Suprapubic skin (tissue), 4 donors: ENCODE data around the gene LSM3. TPM values are rescaled to one million over a fixed set of nuclear protein-coding genes. Genes with fewer than 3 reads are reported as not detected.
"Not testable (repeated sequence)": the region's sequence is repeated elsewhere in the genome, so short reads cannot be mapped to it uniquely, and the experiment has no call there.

Experiments used
- DNase-seq, 2 donors: peaks; one replicate each; pipeline ENCODE4 v3.0.0-alpha.2; 2019; ENCODE audit warnings: low spot score in 2 of 2
- H3K27ac ChIP-seq: fragments of 200-600 bp; sonication (generic); one replicate; pipeline ENCODE4 v1.5.1; 2019
- H3K27me3 ChIP-seq: fragments of 200-600 bp; sonication (generic); one replicate; pipeline ENCODE4 v1.5.1; 2019
- H3K36me3 ChIP-seq: fragments of 200-600 bp; sonication (generic); one replicate; pipeline ENCODE4 v1.5.1; 2019
- H3K4me1 ChIP-seq: fragments of 200-600 bp; sonication (generic); one replicate; pipeline ENCODE4 v1.5.1; 2019
- H3K4me3 ChIP-seq: fragments of 200-600 bp; sonication (generic); one replicate; pipeline ENCODE4 v1.5.1; 2019; ENCODE audit warnings: mild to moderate bottlenecking
- H3K9me3 ChIP-seq: fragments of 200-600 bp; sonication (generic); one replicate; pipeline ENCODE4 v1.5.1; 2019
- CTCF ChIP-seq, 2 donors: fragments of 200-600 bp in 1 of 2; fragments of 450-650 bp in 1 of 2; sonication (generic) in 1 of 2; IDR thresholded peaks; one replicate each; pipeline ENCODE4 v1.5.1; 2016 to 2019; ENCODE audit warnings: antibody characterized with exemption in 2 of 2, mild to moderate bottlenecking in 1 of 2, moderate library complexity in 1 of 2
- EP300 ChIP-seq: sonication (generic); formaldehyde crosslinking; IDR thresholded peaks from one replicate; pipeline ENCODE4 v1.6.1; 2017; ENCODE audit warnings: antibody characterized with exemption
- POLR2A ChIP-seq, 2 donors: fragments of 450-650 bp; IDR thresholded peaks; one replicate each; pipeline ENCODE4 v1.6.1; 2017; ENCODE audit warnings: antibody characterized with exemption in 2 of 2, mild to moderate bottlenecking in 2 of 2, moderate library complexity in 2 of 2
- POLR2AphosphoS5 ChIP-seq, 3 donors: sonication (generic); formaldehyde crosslinking; IDR thresholded peaks; one replicate each; pipeline ENCODE4 v1.6.1; 2017; ENCODE audit warnings: antibody characterized with exemption in 3 of 3
- WGBS: methylation state at CpG from one replicate; pipeline ENCODE4 v1.1.5; 2018; 5-methylcytosine and 5-hydroxymethylcytosine counted together
- total RNA-seq, 4 donors: library from RNA; depleted of rRNA; stranded (reverse); fragments of >200 nt; gene quantifications; one replicate each; pipeline ENCODE4 v1.1.0, GENCODE V29; 2016

Gene LSM3
- total RNA-seq, 4 donors from 2014 or later = 5.5 to 10.7 (median 8.9) TPM

- Histone ChIP-seq H3K27me3 (no peaks in the 10 kb centered on the region), H3K4me3 (no peak overlapping the region), H3K9me3 (no peaks in the 10 kb centered on the region), H3K4me1 (peaks cover 25% of the 10 kb centered on the region), H3K36me3 (no peaks in the 10 kb centered on the region), H3K27ac (no peak overlapping the region)
- DNase-seq = no peak
- TF ChIP-seq EP300 (no peak), POLR2A (IDR thresholded peaks at IDR 0.05) (no peak), CTCF (IDR thresholded peaks at IDR 0.05) (no peak), POLR2AphosphoS5 (IDR thresholded peaks at IDR 0.05) (no peak)
- WGBS = 77% methylated on average over 8 of the region's 8 CpGs
Observed at GRCh38 chr3:14228681-14229470, 50.3 kb downstream of the LSM3 start.

GRCh38 chr3:14229695-14230094, 51.1 kb downstream of the LSM3 start:
- not testable (repeated sequence) for DNase-seq, H3K27ac ChIP-seq, H3K4me3 ChIP-seq, H3K27me3 ChIP-seq, H3K9me3 ChIP-seq, H3K36me3 ChIP-seq
- WGBS = 42% methylated on average over 6 of the region's 6 CpGs
- H3K4me1 ChIP-seq = peaks cover 31% of the 10 kb centered on the region

- Histone ChIP-seq H3K4me1 (peaks cover 42% of the 10 kb centered on the region), H3K36me3 (no peaks in the 10 kb centered on the region), H3K27ac (no peak overlapping the region), H3K9me3 (no peaks in the 10 kb centered on the region), H3K27me3 (no peaks in the 10 kb centered on the region), H3K4me3 (no peak overlapping the region)
- 83% methylated on average over 5 of the region's 5 CpGs for WGBS
- TF ChIP-seq POLR2AphosphoS5 (IDR thresholded peaks at IDR 0.05) (no peak), POLR2A (IDR thresholded peaks at IDR 0.05) (no peak), CTCF (IDR thresholded peaks at IDR 0.05) (no peak), EP300 (no peak)
- DNase-seq = no peak
Observed at GRCh38 chr3:14230729-14231128, 52.1 kb downstream of the LSM3 start.

- Histone ChIP-seq H3K36me3 (no peaks in the 10 kb centered on the region), H3K9me3 (no peaks in the 10 kb centered on the region), H3K27me3 (no peaks in the 10 kb centered on the region), H3K4me1 (peaks cover 42% of the 10 kb centered on the region), H3K27ac (no peak overlapping the region), H3K4me3 (no peak overlapping the region)
- WGBS = 75% methylated on average over 9 of the region's 9 CpGs
- TF ChIP-seq CTCF (IDR thresholded peaks at IDR 0.05) = no peak
- no peak for TF ChIP-seq EP300
- no peak for DNase-seq
Observed at GRCh38 chr3:14231145-14231990, 52.8 kb downstream of the LSM3 start.

- no peak overlapping the region for H3K4me3 ChIP-seq
- H3K27me3 ChIP-seq = no peaks in the 10 kb centered on the region
- H3K9me3 ChIP-seq = no peaks in the 10 kb centered on the region
- WGBS = 84% methylated on average over 4 of the region's 4 CpGs
- H3K4me1 ChIP-seq = peaks cover 47% of the 10 kb centered on the region
- DNase-seq = no peak
- H3K27ac ChIP-seq = no peak overlapping the region
- H3K36me3 ChIP-seq = no peaks in the 10 kb centered on the region
- TF ChIP-seq CTCF (IDR thresholded peaks at IDR 0.05) (no peak), EP300 (no peak), POLR2A (IDR thresholded peaks at IDR 0.05) (no peak), POLR2AphosphoS5 (IDR thresholded peaks at IDR 0.05) (no peak)
Observed at GRCh38 chr3:14231998-14232501, 53.4 kb downstream of the LSM3 start.
